Daoy (cell line): ENCODE results near the gene FBH1. TPM values are rescaled to one million over a fixed set of nuclear protein-coding genes. Genes with fewer than 3 reads are reported as not detected.
"Not testable (repeated sequence)": the region's sequence is repeated elsewhere in the genome, so short reads cannot be mapped to it uniquely, and the experiment has no call there.

Source experiments
- DNase-seq: peaks from one replicate; pipeline ENCODE4 v3.0.0-alpha.2; 2015; ENCODE audit warnings: low read depth
- total RNA-seq: library from RNA; depleted of rRNA; stranded (reverse); fragments of >200 nt; shearing (Covaris generic); gene quantifications from 2 replicates; pipeline ENCODE4 v1.2.3, GENCODE V29; 2014

The FBH1 gene
- total RNA-seq, 1 experiment from 2014 or later, result 41.3 TPM

- no peak for DNase-seq
Measured at GRCh38 chr10:5903563-5903962, 13.5 kb downstream of the FBH1 start.

GRCh38 chr10:5904227-5904626, 14.2 kb downstream of the FBH1 start:
- DNase-seq, result no peak

GRCh38 chr10:5905854-5906507, 15.9 kb downstream of the FBH1 start:
- no peak for DNase-seq

- DNase-seq, result no peak
Measured at GRCh38 chr10:5906651-5907050, 16.6 kb downstream of the FBH1 start.

GRCh38 chr10:5908676-5909075, 18.6 kb downstream of the FBH1 start:
- DNase-seq, result not testable (repeated sequence)

GRCh38 chr10:5910323-5911100, 20.5 kb downstream of the FBH1 start:
- no peak for DNase-seq

GRCh38 chr10:5911670-5912069, 21.6 kb downstream of the FBH1 start:
- no peak for DNase-seq

- no peak for DNase-seq
Measured at GRCh38 chr10:5913736-5914135, 23.7 kb downstream of the FBH1 start.

GRCh38 chr10:5915451-5915850, 25.4 kb downstream of the FBH1 start:
- no peak for DNase-seq

GRCh38 chr10:5917305-5917704, 27.3 kb downstream of the FBH1 start:
- no peak for DNase-seq

GRCh38 chr10:5918763-5919162, 28.7 kb downstream of the FBH1 start:
- no peak for DNase-seq

- no peak for DNase-seq
Measured at GRCh38 chr10:5919568-5919967, 29.5 kb downstream of the FBH1 start.

GRCh38 chr10:5921746-5922145, 31.7 kb downstream of the FBH1 start:
- DNase-seq, result no peak

GRCh38 chr10:5924889-5925288, 34.8 kb downstream of the FBH1 start:
- no peak for DNase-seq

GRCh38 chr10:5927306-5927705, 37.3 kb downstream of the FBH1 start:
- DNase-seq, result no peak

- no peak for DNase-seq
Measured at GRCh38 chr10:5929442-5929841, 39.4 kb downstream of the FBH1 start.

- no peak for DNase-seq
Measured at GRCh38 chr10:5930272-5930671, 40.2 kb downstream of the FBH1 start.

GRCh38 chr10:5932345-5932744, 42.3 kb downstream of the FBH1 start:
- DNase-seq, result no peak

- no peak for DNase-seq
Measured at GRCh38 chr10:5933909-5934546, 44.0 kb downstream of the FBH1 start.

GRCh38 chr10:5935628-5936027, 45.6 kb downstream of the FBH1 start:
- no peak for DNase-seq

- no peak for DNase-seq
Measured at GRCh38 chr10:5937016-5937415, 47.0 kb downstream of the FBH1 start.

- DNase-seq, result no peak
Measured at GRCh38 chr10:5938291-5938690, 48.2 kb downstream of the FBH1 start.

- no peak for DNase-seq
Measured at GRCh38 chr10:5940807-5941218, 50.8 kb downstream of the FBH1 start.
